Measurements from ENCODE around the gene SNRPB2.

SNRPB2 gene

DNA sequence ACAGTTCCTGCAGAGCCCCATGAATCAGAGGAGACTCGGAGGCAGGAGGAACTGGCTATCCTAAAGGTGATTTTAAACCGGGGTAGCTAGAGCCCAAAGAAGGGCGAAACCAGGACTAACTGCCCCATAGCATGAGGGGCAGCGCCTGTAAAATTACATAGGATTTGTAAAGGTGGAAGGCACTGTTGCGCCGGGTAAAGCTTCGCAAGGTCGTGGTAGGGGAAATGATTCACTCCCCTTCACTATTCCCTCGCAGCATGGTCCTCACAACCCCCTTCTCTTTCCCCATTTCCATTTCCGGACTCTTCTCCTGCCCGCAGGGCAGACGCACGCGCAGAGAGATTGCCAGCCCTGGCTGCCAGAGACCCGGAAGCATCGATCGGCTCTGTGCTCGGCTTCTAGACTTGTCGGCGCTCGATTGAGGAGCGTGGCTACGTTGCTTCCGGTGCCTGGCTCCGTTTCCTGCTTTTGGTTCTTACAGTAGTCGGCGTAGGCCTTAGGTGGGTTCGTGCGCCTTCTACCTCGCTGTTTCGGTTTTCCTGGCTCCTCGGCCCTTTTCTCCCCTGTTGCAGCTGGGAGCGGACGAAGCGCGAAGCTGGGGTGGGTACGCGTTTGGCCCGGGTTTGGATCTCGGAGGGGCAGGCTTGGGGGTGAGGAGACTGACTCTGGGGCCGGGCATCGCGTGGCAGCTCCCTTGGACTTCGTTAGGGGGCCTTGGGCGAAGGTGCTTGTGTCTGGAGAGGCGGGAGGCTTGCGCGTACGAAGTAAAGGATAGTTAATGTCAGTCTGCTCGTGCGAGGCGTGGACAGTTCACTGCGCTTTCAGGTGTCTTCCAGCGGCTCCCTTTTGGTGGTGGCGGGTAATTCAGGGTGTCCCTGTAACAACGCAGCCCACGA is at the start of gene SNRPB2:
Gene SNRPB2, plus strand, starts transcription at position 462 of the 896 bp plus-strand sequence. CDS start 1,677 bp downstream, outside the sequence.
- TF ChIP-seq CTCF (IDR thresholded peaks at IDR 0.05; ENCODE audit: low read depth, low read length), result no peak
- peak within 1 kb of the TSS; percentile 71 for H3K4me3 ChIP-seq (ENCODE audit: low read depth, low read length)
- peak; percentile 96 for DNase-seq (ENCODE audit: low read depth, low spot score)
- in situ Hi-C loops (cut with HindIII; ENCODE audit: low sequenced_read_pairs), result no loop called here

- in situ Hi-C loops (cut with HindIII; ENCODE audit: low sequenced_read_pairs), result no loop called here
- DNase-seq (ENCODE audit: low read depth, low spot score), result no peak
- no peak for TF ChIP-seq CTCF (IDR thresholded peaks at IDR 0.05; ENCODE audit: low read depth, low read length)
- H3K4me3 ChIP-seq (ENCODE audit: low read depth, low read length), result no peak overlapping the region
Observed at GRCh38 chr20:16684416-16684815, 45.4 kb upstream of the SNRPB2 start.

DNA sequence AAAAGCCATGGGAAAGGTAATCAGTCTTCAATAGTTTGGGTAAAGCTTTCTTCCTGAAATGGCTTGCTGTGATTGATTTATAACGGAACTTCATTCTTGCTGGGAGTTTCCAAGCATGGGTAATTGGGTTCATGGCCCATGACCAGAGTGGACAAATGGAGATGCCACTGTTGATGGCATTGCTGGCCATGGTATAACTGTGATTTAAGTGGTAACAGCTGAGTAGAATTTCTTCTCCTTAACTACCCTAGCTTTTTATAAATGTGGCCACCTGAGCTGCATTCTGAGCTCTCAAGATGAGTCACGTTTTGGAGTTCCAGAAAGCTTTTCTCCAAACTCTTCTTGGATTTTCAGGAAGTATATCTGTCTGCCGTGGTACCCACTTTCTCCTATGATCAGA is 39.9 kb upstream of the SNRPB2 start:
- no peak for DNase-seq (ENCODE audit: low read depth, low spot score)
- in situ Hi-C loops (cut with HindIII; ENCODE audit: low sequenced_read_pairs), result no loop called here
- no peak for TF ChIP-seq CTCF (IDR thresholded peaks at IDR 0.05; ENCODE audit: low read depth, low read length)
- H3K4me3 ChIP-seq (ENCODE audit: low read depth, low read length), result no peak overlapping the region

DNA sequence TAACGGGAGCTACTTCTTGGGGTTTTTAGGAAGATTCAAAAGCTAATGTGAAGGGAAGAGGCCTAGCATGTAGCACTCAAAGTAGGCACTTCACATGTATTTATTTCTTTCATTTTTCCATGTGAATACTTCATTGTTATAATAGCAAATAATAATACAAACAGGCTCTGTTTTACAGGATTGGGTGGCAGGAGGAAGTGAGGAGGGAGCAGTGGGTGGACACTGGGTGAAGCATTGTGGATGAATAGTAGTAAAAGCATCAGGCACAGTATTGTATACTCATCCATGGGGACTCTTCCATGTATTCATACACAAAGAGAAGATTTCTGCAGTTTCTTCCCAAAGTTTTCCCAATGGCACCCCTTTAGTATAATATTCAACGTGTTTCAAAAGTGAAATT is 38.4 kb upstream of the SNRPB2 start:
- no peak for DNase-seq (ENCODE audit: low read depth, low spot score)
- no peak for TF ChIP-seq CTCF (IDR thresholded peaks at IDR 0.05; ENCODE audit: low read depth, low read length)
- in situ Hi-C loops (cut with HindIII; ENCODE audit: low sequenced_read_pairs), result no loop called here
- H3K4me3 ChIP-seq (ENCODE audit: low read depth, low read length), result no peak overlapping the region

DNA sequence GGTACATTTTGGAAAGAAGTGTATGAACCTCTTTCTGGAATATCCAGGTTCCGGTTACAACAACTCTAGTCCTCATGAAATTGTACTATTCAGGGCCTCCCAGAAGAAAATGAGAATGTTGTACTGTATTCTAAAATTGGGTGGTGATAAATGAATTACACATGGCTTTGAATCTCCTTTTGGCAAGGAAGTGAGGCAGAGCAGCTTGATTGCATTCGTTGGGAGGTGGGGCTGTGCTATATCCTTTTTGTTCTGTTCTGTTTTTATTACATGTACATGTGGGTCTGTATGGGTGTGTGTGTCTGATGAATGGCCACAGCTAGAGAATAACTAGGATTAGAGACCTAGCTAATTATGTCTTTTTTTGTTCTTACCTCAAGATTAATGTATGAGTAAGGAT is 37.8 kb upstream of the SNRPB2 start:
- DNase-seq (ENCODE audit: low read depth, low spot score), result no peak
- no peak overlapping the region for H3K4me3 ChIP-seq (ENCODE audit: low read depth, low read length)

DNA sequence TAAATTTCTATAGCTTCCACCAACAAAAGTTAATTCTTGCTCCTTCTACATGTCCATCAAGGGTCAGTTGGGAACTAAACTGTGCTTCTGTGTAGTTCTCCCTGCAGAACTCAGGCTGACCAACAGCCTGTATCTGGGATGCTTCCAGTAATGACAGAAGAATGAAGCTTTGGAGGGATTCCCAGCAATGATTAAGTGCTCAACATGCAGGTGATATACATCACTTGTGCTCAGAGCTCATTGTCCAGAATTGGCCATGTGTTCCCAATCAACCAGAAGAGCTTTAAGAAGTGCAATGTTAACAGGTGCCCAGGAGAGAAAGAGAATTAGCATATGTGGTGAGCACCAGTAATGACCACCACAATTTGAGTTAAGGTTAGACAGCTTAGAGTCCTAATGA is 37.4 kb upstream of the SNRPB2 start:
- no peak for DNase-seq (ENCODE audit: low read depth, low spot score)
- in situ Hi-C loops (cut with HindIII; ENCODE audit: low sequenced_read_pairs), result no loop called here
- no peak for TF ChIP-seq CTCF (IDR thresholded peaks at IDR 0.05; ENCODE audit: low read depth, low read length)
- no peak overlapping the region for H3K4me3 ChIP-seq (ENCODE audit: low read depth, low read length)

More for the DNA sequence above, 37.8 kb upstream of the SNRPB2 start:
- no peak for TF ChIP-seq CTCF (IDR thresholded peaks at IDR 0.05; ENCODE audit: low read depth, low read length)
- in situ Hi-C loops (cut with HindIII; ENCODE audit: low sequenced_read_pairs), result no loop called here
